HG03565 (cell line): ENCODE measurements around the gene AKAP12.

Experiments
- ATAC-seq: cut with Tn5 transposase; IDR thresholded peaks from one replicate; pipeline ENCODE4 v1.9.1; 2021; ENCODE audit warnings: mild to moderate bottlenecking, moderate library complexity; ENCODE audit not compliant: unreplicated experiment

AKAP12 gene

DNA sequence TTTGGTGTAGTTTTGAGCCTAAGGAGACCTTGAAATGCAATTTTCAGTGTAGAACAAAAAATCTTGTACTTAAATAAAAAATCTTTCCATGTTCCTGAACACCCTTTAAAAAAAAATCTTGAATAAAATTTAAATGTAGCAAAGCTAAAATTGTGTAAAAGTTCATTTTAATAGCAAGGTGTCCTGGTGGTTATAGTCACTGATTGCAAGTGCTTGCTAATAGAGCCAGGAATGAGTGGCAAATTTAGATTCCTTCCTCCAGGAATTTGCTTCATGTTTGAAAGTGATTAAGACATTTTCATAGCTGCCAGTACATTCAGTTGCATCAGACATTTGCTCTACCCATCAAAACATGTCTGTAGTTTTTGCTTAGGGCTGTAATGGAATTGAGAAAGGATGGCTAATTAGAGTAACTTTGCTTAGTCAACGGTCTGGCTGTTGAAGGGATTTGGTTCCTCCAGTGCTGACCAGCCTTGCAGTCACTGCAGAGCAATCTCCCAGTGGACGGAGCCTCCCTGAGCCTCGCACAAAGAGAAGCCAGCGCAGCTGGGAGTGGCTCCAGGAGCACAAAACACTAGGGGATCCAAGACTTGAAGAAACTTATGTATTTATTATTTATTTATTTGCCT is 36.5 kb downstream of the AKAP12 start:
- ATAC-seq, result no peak

DNA sequence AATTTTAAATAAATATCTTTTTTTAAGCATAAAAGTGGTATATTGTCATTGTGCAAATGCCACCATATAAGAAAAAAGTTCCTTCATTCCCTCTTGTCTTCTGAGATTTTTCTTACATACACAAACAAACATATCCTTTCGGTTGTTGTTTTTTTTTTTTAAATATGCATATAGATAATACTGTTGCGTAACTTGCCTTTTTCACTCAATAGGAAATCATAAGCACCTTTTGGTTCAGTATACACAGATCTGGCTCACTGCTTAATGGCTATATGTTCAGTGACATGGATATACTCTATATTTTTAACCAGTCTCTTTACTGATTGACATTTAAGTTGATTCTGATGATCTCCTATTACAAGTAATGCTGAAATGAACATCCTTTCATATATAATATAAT is 40.1 kb downstream of the AKAP12 start:
- no peak for ATAC-seq

DNA sequence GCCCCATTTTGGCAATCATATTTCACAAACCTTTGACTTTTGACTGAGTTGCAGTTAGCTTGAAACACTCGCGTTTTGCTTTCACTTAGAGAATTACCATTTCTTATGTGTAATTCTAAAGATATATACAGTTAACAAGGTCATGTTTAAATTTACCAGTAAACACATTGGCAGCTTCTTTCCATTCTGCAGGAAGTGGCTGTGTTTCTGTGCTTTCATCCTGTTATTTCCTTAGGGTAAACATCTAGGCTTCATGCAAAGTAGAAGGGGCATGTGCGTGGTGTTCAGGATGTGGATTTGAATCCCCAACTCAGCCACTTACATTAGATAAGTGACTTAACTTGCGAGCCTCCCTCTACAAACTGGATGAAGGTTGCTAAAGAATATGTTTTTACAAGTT is 41.1 kb downstream of the AKAP12 start:
- ATAC-seq, result no peak

DNA sequence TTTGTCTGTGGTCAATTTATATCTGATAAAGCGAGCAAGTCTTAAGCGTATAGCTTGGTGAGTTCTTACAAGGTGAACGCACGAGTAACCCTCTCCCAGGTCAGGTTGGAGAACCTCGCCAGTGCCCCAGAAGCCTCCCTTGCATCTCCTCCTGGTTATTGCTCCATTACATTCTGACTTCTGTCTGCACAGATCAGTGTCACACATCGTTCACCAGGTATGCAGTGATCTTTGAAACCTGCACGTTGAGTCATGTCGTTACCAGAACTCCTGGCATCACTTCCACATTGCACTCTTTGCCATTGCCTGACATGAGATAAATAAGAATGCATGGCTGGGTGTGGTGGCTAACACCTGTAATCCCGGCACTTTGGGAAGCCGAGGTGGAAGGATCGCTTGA is 44.2 kb downstream of the AKAP12 start:
- peak; percentile 61 for ATAC-seq

DNA sequence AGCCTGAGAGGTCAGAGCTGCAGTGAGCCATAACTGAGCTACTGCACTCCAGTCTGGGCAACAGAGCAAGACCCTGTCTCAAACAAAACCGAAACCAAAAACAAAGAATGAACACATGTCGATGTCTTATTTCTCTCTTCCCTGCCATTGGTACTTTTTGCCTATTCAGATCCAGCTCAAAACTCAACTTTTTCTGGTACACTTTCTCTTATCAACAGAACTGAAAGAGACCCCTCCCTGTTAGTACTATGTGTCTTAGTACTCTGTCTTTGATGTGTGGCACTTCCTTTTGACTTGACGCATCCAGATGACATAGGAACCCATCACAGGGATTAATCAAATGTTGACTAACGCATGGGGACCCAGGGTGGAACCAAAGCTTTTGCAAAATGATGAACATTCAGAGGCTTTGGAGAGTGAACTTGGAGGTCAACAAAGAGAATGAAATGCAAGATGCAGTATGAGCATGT is 44.8 kb downstream of the AKAP12 start:
- peak; percentile 41 for ATAC-seq

DNA sequence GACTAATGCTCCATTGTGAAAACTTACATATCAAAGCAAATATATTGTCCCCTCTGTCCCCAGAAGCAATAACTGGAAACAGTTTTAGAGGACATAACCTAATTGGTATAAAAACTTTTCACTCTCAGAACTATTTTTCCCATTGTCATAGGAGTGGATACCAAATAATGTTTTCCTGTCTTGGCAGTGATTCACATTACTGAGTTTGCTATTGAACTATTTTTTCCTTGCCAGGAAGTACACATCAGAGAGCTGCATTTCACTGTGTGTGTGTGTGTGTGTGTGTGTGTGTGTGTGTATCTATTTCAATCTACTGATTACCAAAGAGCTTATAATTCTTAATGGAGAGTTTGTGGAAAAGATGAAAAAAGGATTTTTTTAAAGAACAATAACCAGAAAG is 45.4 kb downstream of the AKAP12 start:
- no peak for ATAC-seq

DNA sequence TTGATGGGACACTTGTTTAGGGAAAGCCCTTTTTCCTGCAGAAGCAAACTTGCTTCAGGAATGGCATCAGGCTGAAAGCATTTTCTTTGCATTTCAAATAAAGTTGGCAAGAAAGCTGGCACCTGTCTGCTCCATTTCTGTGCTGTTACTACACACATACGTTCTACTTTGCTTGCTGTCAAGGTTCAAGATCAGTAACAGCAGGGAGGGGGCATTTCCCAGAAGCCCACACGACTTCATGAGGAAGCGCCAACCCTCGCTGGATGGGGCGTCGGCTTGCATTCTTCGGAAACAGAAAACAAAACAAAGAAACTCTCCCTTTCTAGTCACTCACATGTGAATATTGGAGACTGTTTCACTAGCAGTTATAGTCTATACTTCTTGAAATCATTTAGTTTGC is 46.4 kb downstream of the AKAP12 start:
- no peak for ATAC-seq

DNA sequence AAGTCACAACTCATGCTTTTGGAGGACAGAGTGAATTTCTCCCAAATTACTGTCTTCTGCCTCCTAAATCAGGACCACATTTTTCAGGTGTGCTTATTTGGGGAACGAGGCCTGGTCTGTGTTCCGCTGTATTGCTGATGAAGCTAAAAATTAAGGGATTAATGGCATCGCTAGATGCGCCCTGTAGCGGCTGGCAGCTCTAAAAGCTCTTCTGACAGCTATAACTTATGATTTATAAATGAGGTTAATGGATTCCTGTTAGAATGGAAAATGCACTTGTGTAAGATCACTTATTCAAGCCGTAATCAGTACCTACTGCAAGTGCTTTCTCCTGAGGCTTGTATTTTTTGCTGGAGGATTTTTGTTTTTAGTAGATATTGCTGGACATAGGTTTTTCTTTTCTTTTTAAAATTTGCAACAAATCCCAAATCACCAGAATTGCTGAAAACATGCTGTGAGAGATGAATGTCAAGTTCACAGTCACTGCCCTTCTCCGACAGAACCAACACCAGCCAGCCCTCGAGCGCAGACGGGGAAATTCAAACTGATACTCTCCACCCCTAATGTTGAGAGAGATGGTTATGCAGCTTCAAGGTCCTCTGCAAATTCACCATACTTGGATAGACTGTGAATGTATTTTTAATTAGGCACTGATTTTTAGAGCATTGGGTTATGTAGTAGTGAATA is 49.1 kb downstream of the AKAP12 start:
- no peak for ATAC-seq

DNA sequence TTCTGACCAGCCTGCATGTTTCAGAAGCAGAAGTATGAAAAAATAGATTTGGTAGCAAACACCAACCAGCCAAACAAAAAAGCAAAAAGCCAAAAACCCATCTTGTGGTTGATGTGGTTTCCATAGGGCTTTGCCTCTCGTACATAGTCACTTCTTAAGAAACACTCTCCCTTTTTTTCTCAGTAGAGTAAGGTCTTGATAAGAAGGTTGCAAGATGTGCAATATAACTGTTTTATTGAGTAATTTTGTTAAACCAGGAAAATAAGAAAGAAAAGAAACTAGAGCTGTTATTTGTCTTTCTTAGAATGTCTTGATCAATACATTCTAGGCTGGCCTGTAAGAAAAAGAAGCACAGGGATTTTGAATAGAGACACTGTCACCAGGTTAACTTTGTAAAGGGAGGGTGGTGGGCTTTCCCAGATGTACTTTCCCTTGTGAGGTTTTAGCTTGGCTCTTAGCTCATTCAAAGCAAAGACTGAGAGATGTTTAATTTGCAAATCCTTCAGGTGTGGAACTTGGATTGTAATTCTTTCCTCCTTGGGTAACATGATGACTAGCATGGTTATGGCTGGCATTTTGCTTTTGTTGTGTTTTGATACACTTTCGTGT is 49.7 kb downstream of the AKAP12 start:
- no peak for ATAC-seq

DNA sequence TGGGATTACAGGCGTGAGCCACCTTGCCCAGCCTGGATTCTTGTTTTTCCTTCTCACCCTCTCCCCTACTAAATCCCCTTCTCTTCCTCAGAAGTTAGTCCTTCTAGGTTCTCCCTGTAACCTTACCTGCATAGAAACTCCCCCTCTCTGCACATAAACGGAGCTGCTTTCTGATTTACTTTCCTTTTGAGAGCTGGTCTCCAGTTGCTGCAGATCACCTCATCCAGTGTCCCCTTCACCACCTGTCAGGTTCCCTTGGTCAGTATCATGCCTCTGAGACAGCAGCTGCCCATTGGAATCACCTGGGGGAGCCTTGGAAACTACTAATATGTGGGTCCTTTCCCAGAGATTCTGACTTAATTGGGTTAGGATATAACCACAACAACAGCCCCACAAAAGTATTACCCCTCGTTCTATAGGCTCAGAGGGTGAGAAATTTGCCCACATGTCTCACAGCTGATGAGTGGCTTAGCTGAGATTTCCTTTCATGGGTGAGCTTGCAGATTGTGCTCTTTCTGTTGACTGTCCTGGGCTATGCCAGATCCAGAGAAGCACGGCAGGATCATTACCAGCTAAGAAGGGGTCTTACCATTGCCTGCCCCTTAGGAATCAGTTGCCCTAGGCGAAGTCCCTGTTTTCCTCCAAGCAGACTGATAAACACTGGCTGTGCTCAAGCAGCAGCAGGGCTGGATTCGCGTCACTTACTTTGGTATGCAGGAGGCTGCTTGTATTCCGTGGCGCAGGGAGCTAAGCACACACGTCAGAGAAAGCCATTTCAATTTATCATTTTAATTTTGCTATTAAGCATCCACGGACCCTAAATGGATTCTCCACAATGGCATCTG is 51.3 kb downstream of the AKAP12 start:
- no peak for ATAC-seq

DNA sequence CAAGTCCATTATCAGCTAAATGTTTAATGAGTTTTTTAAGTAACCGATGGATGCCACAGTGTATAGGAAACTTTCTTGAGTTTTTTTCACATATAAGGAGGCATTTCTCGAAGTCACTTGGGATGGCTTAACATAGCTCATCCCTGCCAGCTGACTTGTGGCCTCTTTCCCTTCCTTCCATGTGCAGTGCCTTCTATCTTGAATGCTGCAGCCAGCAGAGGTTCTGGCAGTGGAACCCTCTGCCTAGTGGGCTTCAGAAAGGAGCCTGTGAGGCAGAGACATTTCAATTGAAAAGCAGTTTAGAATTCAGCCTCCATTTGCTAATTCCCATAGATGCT is 51.9 kb downstream of the AKAP12 start:
- ATAC-seq, result no peak

DNA sequence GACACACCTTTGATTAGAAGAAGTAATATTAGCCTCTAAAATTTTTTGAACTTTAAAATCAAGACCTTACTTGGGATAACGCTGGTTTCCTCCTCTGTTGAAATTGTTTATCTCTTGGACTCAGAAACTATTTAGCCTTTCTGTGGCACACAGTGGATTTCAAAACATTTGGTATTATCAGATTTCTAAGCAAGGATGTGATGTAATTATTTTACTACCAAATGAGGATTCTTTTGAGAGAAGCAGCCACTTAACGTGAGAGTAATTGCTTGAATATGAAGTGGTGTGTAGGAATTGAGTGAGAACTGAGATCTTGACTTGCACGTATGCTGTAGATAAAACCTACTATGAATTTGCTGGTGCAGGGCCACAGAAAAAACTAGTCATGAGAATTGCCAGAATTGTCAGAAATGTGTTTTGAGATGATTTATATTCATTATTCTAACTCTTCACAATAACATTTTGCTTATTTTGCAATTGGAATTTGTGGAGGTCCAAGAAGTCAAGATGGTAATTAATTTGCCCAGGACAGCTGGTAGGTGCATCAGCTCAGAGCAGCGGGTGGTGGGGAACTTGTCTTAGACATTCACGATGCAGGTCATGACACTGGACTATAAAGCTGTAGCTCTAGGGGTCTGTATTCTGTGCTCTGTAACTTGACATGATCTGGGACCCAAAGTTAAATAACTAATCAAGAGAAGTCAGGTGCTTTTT is 53.4 kb downstream of the AKAP12 start:
- ATAC-seq, result no peak

DNA sequence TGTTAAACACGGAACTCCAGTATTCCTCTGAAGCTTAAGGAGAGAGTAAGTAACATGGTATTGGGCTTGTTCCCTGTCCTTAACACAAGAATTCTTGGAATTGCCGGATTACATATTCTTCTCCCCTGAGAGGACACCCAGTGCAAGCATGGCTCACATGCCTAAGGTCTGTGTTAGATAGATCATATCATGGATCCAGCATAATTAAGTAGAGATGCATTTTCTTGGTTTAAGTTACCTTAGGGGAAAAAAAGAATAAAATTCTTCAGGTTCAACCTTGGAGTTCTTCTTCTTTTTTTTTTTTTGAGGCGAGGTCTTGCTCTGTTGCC is 53.9 kb downstream of the AKAP12 start:
- ATAC-seq, result no peak

DNA sequence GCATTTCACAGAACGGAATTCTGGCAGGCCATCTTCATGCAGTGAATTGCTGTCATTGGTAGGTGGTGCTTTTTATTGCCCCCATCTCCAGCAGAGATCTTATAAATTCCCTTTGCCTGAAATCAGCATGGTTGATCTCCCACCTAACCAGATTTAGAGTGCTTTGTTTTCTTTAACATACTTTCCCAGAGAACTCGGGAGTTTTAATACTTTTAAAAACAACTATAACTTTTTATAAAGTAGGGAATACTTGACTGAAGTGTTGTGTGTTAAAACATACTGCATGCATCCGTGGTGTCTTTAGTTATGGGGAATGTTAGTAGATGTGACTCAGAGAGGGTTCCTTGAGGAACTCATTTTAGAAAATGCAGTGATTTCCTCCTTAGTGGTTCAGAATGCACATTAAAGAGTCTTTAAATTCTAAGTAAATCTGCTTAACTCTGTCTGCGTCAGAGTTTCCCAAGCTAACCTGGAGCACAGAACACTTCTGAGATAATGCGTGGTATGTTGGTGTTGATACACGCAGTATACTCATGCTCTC is 54.9 kb downstream of the AKAP12 start:
- no peak for ATAC-seq

DNA sequence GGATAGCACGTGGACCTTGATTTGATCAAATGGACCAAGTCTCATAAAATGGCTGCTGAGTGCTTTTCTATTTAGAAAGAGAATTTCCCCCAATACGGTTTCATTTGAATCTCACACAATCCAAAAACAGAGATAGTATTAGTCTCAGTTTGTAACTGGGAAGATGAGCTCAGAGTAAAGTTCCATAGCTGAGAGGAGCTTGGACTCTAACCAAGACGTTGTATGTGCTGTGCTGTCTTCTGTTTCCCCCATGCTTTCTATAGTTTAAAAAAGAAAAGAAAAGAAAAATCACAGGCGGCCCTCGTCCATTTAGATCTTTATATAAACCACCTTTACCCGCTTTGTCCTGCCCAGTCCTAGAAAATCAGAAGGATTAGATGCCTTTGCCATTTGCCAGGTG is 58.1 kb downstream of the AKAP12 start:
- no peak for ATAC-seq

DNA sequence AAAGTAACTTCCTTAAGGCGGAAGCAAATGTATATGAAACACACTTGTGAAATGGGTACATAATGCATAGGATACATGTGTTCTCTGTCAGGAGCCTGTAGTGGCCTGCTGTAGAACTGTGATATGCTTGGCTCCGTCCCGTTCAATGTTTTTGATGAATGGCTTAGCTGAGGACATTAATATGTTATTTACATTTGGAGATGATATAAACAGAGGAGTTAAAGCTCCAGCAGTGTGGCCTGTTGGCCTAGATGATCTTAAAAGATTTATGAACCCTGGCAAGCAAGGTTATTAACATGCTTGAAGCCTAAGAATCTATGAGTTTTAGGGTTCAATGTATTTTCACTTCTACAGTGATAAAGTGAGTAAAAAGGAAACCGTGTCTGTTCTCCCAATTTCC is 59.2 kb downstream of the AKAP12 start:
- no peak for ATAC-seq

DNA sequence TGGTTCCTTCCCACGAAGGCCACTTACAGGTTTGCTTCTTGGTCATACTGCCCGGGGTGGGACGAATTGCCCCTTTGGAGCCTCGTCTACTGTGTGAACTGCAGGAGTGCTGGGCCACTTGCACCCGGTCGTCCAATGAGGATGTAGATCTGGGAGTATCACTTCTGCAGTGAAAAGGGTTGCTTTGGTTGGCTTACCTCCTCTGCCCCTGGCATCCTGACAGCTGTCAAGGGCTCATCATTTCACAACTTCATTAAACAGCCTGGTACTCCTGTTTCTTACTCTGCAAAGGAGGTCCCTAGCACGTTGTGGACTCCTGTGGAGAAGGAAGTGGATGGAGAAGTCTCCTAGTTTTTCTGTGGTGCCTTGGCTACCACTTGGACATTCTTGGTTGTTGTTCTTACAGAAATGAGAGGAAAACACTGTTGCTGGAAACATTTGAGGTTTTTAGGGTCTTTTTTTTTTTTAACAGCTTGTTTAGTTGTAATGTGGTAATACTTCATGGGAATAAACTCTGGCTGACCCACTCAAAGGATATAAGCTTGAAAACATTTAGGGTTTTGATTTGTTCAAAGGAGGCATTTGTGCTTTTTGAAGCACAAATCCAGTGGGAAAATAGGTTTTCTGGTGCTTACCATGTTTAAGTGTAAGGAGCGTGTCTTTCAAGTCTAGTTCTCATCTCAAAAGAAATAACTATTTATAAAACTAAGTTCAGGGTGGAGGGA is 60.7 kb downstream of the AKAP12 start:
- no peak for ATAC-seq

DNA sequence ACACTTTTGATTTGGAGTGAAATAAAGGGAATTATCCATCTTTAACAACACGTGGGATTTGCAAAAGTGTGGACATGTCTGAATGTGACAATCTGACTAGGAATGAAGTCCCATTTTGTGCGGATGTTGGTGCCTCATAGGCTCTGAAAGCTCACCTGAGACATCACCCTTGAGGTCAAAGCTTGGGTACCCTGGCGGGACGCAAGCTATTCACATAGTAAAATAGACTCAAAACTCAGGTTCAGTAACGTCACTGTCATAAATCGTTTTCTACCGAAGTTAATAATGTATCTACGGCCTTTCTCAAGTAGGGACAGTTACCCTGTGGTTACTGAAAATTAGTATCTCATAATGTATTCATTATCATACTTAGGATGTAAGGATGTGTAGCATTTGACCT is 61.8 kb downstream of the AKAP12 start:
- no peak for ATAC-seq

DNA sequence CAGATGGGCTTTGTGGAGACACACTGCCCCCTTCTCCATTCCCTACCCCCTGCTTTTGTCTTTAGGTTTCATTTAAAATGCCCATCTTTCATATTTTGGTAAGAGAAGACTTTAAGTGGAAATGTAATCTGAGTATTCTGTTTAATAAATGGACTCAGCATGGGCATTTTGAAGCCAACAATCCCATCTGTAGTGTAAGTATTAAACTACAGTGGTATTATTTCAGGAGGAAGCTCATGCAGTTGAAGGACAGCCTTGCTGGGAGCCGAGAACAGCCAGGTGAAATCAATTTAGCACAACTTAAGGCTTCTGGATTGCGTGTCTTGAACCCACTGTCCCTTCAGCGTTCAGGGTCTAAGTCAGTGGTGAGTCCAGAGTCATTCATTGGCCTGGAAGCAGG is 63.5 kb downstream of the AKAP12 start:
- ATAC-seq, result no peak

DNA sequence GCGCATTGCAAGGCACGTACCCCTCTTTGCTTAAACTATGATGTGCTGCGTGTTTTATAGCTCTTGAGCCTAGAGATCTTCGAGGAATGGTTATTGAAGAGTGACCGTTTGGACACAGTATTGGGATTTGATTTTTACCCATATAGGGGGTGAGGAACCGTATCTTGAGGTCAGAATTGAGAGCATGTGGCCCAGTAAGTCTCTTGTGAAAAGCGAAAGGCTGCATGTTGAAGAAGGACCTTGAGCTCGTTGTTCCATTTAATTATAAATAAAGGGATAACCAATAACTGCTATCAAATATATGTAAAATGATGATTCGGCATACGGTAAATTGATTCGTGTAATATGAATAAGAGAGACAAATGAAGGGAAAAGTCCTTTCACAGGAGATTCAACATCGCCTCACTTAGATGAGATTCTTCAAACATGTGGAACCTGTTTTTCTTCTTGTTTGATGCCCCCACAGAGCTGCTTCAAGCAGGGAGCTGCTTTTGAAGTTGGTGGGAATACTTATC is 66.6 kb downstream of the AKAP12 start:
- ATAC-seq, result no peak
